K562 (cell line): ENCODE measurements around the gene LYPD5. TPM values are rescaled to one million over a fixed set of nuclear protein-coding genes. Genes with fewer than 3 reads are reported as not detected.

Experiments
- DNMT1 ChIP-seq: fragments of 450-650 bp; IDR thresholded peaks from 2 replicates; pipeline ENCODE4 v1.6.1; 2016; ENCODE audit warnings: antibody characterized with exemption, mild to moderate bottlenecking
- EGR1 ChIP-seq: fragments of 450-650 bp; conservative IDR thresholded peaks from 2 replicates; pipeline ENCODE4 v1.6.1; 2017; ENCODE audit warnings: mild to moderate bottlenecking
- FOXK2 ChIP-seq, 2 experiments: fragments of 450-650 bp; IDR thresholded peaks in 1 of 2; conservative IDR thresholded peaks in 1 of 2; 2 replicates each; pipeline ENCODE4 v1.6.1; 2016; ENCODE audit warnings: low read depth in 2 of 2, mild to moderate bottlenecking in 1 of 2
- GABPA ChIP-seq: fragments of 200-800 bp; sonication (Bioruptor generic); conservative IDR thresholded peaks from 2 replicates; pipeline ENCODE4 v1.6.1; 2016; ENCODE audit warnings: low read depth, missing genetic modification characterization, missing compliant biosample characterization
- MCM5 ChIP-seq: fragments of 450-650 bp; IDR thresholded peaks from 2 replicates; pipeline ENCODE4 v1.6.1; 2016; ENCODE audit warnings: low read depth
- NFE2 ChIP-seq: IDR thresholded peaks from 2 replicates; pipeline ENCODE4 v1.6.1; 2014; ENCODE audit warnings: antibody characterized with exemption, low read depth
- NR2C1 ChIP-seq, 2 experiments: fragments of 450-650 bp; IDR thresholded peaks; 2 replicates each; pipeline ENCODE4 v1.6.1; 2017; ENCODE audit warnings: mild to moderate bottlenecking in 2 of 2, antibody characterized with exemption in 1 of 2, inconsistent platforms in 1 of 2, missing compliant biosample characterization in 1 of 2, missing genetic modification characterization in 1 of 2
- POLR2B ChIP-seq: fragments of 450-650 bp; IDR thresholded peaks from 2 replicates; pipeline ENCODE4 v1.6.1; 2018; ENCODE audit warnings: low read depth; ENCODE audit not compliant: partially characterized antibody
- RBFOX2 ChIP-seq: fragments of 200-400 bp; formaldehyde crosslinking; IDR thresholded peaks from 2 replicates; pipeline ENCODE4 v1.6.1; 2017; ENCODE audit warnings: low read depth, mild to moderate bottlenecking, low read length, moderate library complexity
- TCF7L2 ChIP-seq: fragments of 150-350 bp; IDR thresholded peaks from 2 replicates; pipeline ENCODE4 v1.6.1; 2016; ENCODE audit warnings: low read depth, mild to moderate bottlenecking, low read length, moderate library complexity
- ZNF384 ChIP-seq: IDR thresholded peaks from 2 replicates; pipeline ENCODE4 v1.6.1; 2012; ENCODE audit warnings: low read depth, low read length, improper control_type of control experiment
- ZNF695 ChIP-seq: fragments of 450-650 bp; formaldehyde crosslinking; IDR thresholded peaks from 2 replicates; pipeline ENCODE4 v1.4.0; 2020; ENCODE audit warnings: mild to moderate bottlenecking, moderate library complexity
- polyA plus RNA-seq, 8 experiments: library from polyadenylated mRNA; depleted of rRNA in 4 of 8; stranded (reverse) in 5 of 8; unstranded in 3 of 8; fragments of >200 nt; fragmentation: Nextera tagmentation in 2 of 8; fragmentation: Illumina TruSeq in 1 of 8; extraction: Ambion mirVana in 2 of 8; extraction: Trizol in 1 of 8; gene quantifications; 2 replicates each; pipeline versions ENCODE4 v1.2.1 to v1.2.3, GENCODE V29; 2011 to 2014; ENCODE audit warnings: inconsistent platforms in 1 of 8, missing spikeins in 1 of 8
- total RNA-seq, 7 experiments: library from RNA; depleted of rRNA in 6 of 7; stranded (reverse); fragments of >200 nt in 6 of 7; fragmentation: Illumina TruSeq in 2 of 7; extraction: Trizol in 2 of 7; gene quantifications; 2 replicates each; pipeline versions ENCODE4 v1.2.1 to v1.2.3, GENCODE V29; 2011 to 2021; ENCODE audit warnings: low replicate concordance in 1 of 7
- TF ChIP-seq, protein P1 (sequence below): fragments of 450-650 bp; IDR thresholded peaks from 2 replicates; pipeline ENCODE4 v1.6.1; 2018; ENCODE audit not compliant: partially characterized antibody
- TF ChIP-seq, protein P2 (sequence below): fragments of 450-650 bp; formaldehyde crosslinking; IDR thresholded peaks from 2 replicates; pipeline ENCODE4 v1.4.0; 2020; ENCODE audit warnings: mild to moderate bottlenecking, moderate library complexity
- TF ChIP-seq, protein P3 (sequence below): fragments of 200-400 bp; formaldehyde crosslinking; IDR thresholded peaks from 2 replicates; pipeline ENCODE4 v1.6.1; 2017; ENCODE audit warnings: mild to moderate bottlenecking, low read depth, low read length, moderate library complexity

LYPD5 gene
- total and polyA plus RNA-seq, 9 of the 15 experiments (the other 6 are each of a cell fraction or from before 2014, with no cell fraction given), result 0.03 to 0.22 (median 0.10) TPM; not detected in 3

DNA sequence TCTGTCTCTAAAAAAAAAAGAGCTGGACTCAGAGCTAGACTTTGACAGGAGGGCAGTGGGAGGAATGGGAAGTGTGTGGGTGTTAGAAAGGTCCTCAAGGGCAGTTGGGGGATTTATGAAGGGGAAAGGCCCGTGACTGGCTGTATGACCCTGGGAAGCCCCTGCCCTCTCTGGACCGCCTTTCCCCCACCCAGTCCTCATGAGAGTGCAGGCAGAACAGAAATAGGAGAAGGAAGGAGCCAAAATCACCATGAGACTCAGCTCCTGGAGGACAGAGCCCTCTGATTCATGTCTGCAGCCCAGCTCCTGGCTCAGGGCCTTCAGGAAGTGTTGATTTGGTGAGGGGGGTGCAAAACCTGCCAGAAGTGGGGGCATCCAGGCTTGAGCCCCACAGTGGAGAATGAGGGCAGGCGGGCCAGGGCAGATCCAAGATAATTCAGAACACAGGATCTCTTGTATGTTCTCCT lies 38.7 kb downstream of the LYPD5 start (continued):
- TF ChIP-seq, protein P1, sequence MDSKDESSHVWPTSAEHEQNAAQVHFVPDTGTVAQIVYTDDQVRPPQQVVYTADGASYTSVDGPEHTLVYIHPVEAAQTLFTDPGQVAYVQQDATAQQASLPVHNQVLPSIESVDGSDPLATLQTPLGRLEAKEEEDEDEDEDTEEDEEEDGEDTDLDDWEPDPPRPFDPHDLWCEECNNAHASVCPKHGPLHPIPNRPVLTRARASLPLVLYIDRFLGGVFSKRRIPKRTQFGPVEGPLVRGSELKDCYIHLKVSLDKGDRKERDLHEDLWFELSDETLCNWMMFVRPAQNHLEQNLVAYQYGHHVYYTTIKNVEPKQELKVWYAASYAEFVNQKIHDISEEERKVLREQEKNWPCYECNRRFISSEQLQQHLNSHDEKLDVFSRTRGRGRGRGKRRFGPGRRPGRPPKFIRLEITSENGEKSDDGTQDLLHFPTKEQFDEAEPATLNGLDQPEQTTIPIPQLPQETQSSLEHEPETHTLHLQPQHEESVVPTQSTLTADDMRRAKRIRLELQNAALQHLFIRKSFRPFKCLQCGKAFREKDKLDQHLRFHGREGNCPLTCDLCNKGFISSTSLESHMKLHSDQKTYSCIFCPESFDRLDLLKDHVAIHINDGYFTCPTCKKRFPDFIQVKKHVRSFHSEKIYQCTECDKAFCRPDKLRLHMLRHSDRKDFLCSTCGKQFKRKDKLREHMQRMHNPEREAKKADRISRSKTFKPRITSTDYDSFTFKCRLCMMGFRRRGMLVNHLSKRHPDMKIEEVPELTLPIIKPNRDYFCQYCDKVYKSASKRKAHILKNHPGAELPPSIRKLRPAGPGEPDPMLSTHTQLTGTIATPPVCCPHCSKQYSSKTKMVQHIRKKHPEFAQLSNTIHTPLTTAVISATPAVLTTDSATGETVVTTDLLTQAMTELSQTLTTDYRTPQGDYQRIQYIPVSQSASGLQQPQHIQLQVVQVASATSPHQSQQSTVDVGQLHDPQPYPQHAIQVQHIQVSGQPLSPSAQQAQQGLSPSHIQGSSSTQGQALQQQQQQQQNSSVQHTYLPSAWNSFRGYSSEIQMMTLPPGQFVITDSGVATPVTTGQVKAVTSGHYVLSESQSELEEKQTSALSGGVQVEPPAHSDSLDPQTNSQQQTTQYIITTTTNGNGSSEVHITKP, result peak; percentile 97
- TF ChIP-seq TCF7L2 (no peak), EGR1 (peak; percentile 84), RBFOX2 (no peak), POLR2B (no peak), ZNF695 (no peak), NR2C1 (IDR thresholded peaks at IDR 0.05) (no peak), NR2C1 (tag; IDR thresholded peaks at IDR 0.05) (no peak), DNMT1 (no peak), NFE2 (no peak), MCM5 (no peak), FOXK2 (conservative IDR thresholded peaks at IDR 0.05 in 1 of 2, IDR thresholded peaks at IDR 0.05 in 1 of 2; ENCODE audit: low read depth in 2 of 2) (peak in 1 of 2 experiments; percentile 44; a peak in 1 of 4 replicates), ZNF384 (peak; percentile 48; the same call in 1 of the 2 replicates), GABPA (tag) (no peak)
- TF ChIP-seq, protein P2, sequence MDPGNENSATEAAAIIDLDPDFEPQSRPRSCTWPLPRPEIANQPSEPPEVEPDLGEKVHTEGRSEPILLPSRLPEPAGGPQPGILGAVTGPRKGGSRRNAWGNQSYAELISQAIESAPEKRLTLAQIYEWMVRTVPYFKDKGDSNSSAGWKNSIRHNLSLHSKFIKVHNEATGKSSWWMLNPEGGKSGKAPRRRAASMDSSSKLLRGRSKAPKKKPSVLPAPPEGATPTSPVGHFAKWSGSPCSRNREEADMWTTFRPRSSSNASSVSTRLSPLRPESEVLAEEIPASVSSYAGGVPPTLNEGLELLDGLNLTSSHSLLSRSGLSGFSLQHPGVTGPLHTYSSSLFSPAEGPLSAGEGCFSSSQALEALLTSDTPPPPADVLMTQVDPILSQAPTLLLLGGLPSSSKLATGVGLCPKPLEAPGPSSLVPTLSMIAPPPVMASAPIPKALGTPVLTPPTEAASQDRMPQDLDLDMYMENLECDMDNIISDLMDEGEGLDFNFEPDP, result no peak
- TF ChIP-seq, protein P3, sequence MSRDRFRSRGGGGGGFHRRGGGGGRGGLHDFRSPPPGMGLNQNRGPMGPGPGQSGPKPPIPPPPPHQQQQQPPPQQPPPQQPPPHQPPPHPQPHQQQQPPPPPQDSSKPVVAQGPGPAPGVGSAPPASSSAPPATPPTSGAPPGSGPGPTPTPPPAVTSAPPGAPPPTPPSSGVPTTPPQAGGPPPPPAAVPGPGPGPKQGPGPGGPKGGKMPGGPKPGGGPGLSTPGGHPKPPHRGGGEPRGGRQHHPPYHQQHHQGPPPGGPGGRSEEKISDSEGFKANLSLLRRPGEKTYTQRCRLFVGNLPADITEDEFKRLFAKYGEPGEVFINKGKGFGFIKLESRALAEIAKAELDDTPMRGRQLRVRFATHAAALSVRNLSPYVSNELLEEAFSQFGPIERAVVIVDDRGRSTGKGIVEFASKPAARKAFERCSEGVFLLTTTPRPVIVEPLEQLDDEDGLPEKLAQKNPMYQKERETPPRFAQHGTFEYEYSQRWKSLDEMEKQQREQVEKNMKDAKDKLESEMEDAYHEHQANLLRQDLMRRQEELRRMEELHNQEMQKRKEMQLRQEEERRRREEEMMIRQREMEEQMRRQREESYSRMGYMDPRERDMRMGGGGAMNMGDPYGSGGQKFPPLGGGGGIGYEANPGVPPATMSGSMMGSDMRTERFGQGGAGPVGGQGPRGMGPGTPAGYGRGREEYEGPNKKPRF, result no peak
